Stimulated activated CD4-positive, alpha-beta T cell treated with anti-CD3 and anti-CD28 coated beads, Interleukin-15, amount 100 ng/mL, for 24 hours (primary cell): ENCODE measurements around the gene KIF5B.

Source experiments
- DNase-seq: peaks from one replicate; pipeline ENCODE4 v3.0.0-alpha.2; 2020

KIF5B gene

GRCh38 chr10:31959461-31960173, 96.6 kb downstream of the KIF5B start:
- no peak for DNase-seq
